GM18870 (cell line): ENCODE measurements around the gene PPFIBP1.
"Not testable (repeated sequence)": the region's sequence is repeated elsewhere in the genome, so short reads cannot be mapped to it uniquely, and the experiment has no call there.

Source experiments
- ATAC-seq: cut with Tn5 transposase; IDR thresholded peaks from one replicate; pipeline ENCODE4 v1.9.1; 2021; ENCODE audit warnings: moderate library complexity; ENCODE audit not compliant: unreplicated experiment

PPFIBP1 gene

DNA sequence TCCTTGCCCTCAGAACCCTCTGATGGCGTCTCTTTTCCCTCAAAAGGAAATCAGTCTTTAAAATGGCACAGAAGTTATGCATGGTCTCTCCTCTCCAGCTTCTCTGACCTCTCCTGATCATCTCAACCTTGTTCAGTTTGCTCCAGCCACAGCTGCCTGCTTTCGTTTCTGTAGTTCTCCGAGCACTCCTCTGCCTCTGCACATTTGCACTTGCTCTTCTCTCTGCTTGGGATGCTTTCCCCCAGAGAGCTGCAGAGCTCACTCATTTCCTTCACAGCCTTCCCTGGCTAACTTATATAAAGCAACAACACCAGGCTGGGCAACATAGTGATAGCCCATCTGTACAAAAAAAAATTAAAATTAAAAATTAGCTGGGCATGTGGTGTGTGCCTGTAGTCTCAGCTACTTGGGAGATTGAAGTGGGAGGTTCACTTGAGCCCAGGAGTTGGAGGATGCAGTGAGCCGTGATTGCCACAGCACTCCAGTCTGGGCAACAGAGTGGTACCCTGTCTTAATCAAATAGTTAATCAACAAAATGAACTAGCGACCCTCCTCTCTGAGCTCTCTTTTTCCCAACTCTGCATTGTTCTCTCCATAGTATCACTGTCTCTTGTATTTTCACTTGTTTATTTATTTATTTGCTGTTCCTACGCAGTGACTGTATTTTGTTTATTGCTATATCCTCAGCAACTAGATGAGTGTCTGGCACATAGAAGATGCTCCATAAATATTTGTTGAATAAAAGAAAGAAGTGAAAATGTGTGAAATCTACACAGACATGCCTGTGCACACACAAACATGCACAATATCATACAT is 37.7 kb downstream of the PPFIBP1 start:
- no peak for ATAC-seq

DNA sequence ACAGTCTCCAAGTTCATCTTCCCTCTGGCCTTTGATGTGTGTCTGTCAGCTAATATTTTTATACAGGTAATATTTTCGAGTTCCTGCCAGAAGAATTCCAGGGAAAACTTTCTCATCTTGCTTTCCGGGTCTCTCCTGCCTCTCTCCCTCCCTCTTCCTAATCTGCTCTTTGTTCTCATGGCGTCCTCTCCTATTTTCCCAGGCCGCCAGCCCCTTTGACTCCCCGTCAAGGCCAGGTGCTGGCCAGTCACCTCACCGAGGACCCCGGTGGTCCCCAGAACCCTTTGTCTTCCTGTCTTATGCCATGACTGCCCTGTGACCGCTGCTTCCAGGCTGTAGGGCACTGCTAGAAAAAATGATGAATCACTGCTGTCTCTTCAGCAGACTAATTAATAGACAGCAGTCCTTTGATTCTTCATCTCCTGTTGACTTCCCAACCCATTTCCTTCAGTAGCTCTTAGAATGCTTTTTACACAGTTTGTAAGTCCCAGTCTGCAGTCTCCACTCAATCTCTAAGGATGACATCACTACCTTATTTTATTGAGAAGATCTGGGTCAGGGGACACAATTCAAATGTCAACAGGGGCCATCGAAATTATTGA is 40.7 kb downstream of the PPFIBP1 start:
- ATAC-seq = no peak

DNA sequence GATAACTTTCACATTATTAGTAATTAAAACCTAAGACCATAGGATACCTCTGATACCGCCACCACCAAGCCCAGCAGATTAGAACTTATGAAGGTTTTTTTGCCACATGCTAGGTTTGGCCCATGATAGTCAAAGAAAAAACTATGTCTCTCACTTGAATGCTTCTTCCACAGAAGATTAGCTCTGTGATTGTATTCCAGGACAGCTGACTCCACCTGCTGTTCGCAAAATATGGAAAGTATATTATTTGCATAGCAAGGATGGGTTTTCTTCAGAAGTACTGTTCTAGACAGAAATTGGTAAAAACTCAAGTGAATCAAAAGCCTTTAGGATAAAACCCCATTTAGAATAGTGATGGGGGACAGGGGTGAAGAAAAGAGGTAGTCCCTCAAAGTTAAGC is 42.2 kb downstream of the PPFIBP1 start:
- ATAC-seq = no peak

DNA sequence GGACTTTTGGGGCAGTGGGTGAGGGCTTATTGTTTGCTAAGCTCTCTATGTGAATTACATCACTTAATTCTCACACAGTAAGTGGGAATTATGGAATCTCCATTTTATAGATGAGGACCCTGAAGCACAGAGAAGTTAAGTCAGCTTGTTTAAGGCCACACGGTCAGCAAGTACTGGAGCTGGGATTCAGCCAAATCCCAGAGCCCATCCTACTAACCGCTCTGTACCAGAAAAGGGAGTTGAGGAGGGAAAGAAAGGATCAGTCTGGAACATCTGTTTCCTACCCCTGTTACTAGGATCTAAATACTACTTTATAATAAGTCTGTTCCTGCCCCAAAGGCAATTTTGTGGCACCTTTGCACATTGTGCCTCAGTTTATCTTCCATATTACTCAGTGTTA is 42.6 kb downstream of the PPFIBP1 start:
- no peak for ATAC-seq

DNA sequence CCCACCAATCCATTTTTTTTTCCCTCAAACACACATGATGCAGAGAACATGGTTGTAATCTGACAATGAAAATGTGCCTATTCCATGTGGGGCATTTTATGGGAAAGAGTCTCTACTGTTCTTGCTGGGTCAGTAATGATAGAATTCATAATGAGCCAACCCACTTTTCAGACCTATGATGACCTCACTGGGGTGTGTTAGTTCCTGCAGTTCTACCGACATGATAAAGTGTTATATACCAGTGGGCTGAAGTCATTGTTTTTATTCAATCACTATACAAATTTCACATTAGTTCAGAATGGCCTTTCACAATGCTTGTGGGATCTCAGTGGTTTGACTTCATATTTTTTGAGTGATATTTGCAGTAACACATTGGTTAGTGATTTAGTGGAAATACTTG is 47.5 kb downstream of the PPFIBP1 start:
- ATAC-seq = no peak

DNA sequence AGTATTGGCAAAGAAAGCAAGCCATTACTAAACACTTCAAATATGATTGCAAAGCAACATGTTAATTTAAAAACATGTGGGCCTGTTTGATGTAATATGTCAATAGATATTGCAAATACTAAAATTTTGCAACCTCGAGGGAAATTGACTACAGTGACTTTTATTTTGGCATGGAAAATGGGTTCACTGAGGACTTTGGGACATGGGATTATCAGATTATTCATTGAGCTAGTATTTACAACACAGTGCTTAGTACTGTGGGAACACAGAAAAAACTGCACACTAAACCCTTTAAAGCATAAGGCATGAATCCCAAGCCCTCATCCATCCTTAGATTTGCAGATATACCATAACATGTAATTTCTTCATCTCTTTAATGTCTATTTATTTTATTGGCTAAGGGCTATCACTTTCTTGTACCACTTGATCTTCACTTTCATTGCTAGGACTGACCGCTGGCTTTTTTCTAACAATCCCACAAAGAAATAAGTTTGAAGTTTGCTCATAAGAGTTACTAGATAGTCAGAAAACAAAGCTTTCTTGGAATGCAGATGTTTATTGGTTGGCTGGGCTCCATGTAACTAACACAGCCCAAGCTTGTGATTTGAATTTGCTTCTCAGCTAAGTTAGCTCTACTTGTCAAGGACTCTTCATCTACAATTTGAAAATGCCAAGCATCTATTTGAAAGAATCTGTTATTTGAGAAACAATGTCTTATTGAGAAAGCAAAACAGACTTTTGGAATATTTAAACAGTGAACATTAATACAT is 48.7 kb downstream of the PPFIBP1 start:
- no peak for ATAC-seq

DNA sequence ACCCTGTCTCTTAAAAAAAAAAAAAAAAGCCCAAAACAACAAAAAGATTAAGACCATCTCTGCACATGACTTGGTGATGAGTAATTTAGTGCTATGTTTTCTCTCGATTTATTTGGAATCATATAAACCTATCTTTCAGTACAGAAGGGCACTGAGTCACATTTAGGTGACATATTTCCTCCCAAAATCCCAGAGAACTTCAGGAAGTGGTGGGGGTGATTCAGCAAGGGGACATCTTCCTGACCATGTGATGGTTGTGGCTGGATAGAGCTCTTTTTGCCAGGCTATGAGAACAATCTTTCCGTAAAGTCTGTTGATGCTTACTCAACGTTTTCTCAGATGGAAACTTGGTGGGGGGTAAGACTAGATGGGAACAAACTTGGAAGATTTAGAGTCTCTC is 50.0 kb downstream of the PPFIBP1 start:
- no peak for ATAC-seq

DNA sequence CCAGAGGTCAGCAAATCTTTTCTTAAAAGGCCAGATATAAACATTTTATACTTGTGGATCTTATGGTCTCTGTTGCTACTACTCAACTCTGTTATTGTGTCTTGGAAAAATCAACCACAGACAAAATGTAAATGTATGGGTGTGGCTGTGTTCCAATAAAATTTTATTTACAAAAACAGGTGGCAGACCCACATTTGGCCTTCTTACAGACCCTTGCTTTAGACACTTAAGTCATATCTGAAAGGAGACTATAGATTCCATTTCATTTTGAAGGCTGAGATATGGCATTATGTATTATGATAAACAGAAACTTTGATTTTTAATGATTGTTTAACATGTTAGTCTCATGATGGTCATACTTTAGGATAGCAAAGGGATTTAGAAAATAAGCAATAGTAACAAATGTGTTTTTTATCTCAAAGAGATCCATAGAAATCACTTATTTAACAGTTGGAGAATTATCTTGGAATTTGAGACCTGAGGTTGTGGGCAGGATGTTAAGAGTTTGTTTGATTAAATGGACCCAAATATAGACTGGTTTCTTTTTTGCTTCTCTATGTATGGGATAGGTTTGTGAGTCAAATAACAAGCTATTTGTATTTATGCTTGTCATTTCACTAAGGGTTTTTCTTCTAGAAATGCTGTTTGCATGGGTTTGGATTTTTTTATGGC is 51.2 kb downstream of the PPFIBP1 start:
- no peak for ATAC-seq

DNA sequence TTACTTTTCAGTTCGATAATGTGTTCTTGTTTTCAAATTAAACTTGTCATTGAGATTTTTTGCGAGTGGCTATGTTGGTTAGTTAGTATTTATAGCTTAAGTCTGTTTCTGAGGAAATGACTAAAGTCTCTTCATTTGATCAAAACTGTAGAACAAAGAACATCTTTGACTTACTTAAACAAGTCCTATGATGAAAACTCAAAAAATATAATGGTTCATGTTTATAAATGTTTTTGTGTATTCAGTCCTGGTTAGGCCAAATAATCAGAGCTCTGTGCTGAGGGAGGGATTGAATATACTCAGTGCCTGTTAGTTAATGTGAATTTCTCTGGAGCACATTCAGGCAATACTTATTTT is 51.7 kb downstream of the PPFIBP1 start:
- no peak for ATAC-seq

DNA sequence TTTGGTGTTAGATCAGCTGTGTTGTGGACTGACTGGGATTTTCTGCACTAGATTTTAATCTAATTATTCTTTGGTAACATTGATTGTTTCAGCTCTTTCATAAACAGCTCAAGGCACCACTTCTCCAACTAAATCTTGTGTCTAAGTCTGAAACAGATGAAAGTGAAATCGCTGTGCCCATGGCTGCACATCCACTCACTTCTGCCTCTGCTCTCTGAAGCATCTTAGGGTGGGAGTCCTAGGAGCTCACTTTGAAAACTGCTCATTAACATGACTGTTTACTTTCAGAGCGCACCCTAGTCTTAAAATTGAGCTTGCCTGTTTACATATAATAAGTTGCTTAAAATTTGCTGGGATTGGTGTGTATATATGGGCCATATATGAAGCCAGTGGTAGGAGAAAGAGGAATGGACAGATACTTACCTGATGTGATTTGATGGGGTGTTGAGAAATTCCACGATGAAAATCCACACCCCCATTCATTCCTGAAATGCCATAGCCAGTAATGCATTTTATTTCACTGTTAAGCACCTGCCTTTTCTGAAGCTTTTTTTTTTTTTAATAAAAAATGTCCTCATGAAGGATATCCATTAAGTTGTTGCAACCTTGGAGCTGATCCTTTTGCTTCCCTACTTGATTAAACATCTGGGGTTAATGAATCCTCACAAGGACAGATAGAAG is 52.8 kb downstream of the PPFIBP1 start:
- ATAC-seq = peak; percentile 43

DNA sequence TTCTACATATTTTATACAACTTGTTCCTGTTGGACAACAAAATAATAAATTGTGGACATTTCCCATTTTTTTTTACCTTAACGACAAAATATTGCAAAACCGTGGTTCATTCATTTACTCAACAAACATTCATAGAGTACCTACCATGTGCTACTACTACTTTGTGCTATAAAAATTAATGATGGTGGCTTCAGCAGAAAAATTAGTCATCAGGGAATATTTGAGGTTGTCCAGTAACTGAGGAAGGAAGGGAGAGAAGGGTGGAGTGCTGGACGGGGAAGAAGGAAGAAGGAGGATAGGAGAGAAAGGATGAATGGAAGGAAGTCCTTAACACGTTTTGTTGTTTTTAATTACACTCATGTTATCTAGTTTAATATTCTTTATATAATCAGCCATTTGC is 53.7 kb downstream of the PPFIBP1 start:
- no peak for ATAC-seq

DNA sequence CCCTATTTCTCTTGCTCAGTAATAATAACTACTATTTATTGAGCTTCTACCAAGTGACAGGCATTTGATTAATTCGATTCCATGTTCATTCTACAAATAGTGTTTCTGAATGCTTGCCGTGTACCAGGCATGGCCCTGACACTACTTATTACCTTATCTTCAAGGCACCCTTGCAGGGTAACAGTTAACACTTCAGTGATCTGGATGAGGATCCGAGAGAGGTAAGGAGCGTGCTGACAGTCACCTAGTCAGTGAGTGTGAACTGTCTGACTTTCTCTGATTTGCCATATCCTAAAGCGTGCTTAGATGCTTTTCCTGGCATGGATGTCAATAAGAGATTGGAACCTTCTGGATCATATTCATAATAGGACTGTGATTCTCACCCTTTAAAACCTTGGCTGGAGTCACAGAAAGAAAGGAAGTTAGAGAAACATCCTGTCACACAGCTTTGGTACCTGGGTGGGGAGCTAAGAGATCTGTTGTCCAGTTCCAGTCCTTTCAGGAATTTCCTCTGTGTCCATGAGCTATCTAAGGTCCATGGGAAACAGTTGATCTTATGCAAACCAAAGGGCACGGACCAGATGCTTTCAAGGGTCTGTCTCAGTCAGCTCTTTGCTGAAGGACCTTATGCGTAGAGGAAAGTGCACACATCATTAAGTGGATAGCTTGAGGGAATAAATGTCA is 54.8 kb downstream of the PPFIBP1 start:
- ATAC-seq = no peak

DNA sequence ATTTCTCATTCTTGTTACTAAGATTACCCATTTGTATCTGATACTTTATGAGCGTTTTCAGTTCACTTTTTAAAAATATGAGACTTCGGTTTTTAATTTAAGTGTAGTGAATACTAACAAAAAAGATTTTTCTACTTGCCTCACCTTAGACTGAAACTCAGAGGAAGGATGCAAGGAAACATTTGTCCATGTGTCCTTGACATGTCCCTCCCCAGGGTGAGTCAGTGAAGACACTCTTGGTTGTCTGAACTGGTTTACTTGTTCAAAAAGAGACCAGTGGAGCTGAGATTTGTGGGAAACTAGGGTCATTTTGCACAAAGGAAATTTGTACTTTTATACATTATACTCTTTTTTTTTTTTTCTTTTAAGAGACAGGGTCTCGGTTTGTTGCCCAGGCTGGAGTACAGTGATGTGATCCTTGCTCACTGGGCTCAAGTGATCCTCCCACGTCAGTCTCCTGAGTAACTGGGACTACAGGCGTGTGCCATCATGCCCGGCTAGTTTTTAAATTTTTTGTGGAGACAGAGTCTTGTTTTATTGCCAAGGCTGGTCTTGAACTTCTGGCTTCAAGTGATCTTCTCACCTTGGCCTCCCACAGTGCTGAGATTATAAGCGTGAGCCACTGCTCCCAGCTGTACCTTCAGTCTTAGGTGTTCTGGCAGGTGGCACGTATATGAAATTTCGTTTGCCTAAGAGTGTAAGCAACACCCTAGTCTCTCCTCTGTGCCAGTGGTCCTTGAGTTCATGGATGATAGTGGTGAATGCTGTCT is 56.7 kb downstream of the PPFIBP1 start:
- ATAC-seq = no peak

DNA sequence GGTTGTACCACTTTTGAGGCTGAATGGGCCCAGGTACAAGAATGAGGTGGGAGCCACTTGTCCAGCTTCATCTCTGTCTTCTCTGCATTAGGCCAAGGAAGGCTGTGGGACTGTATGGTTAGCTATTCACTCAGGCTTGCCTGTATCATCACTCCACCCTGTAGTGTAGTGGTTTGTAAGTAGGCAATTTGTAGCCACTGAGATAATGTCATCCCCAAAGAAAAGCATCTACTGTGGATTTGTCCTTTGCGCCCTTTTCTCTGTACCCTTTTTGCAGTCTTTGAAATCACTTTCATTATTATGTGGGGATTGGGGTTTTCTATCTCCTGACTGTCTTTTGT is 57.3 kb downstream of the PPFIBP1 start:
- not testable (repeated sequence) for ATAC-seq

DNA sequence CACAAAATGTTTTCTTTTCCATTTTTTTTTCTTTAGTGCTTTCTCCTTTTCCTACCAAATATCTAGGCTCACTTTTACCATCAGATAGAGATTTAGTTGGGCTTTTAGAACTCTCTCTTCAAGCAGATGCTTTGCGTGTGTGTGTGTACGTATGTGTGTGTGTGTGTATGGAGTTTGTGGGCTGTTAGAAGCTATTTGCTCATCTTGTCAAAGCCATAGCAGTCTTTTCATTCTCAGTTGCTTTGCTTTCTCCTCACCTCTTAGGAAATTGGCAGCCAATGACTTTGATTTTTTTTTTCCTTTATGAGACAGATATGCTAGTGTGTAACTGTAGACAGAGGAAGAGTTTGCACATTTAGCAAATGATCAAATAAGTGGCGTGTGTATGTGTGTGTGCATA is 57.8 kb downstream of the PPFIBP1 start:
- ATAC-seq = not testable (repeated sequence)

DNA sequence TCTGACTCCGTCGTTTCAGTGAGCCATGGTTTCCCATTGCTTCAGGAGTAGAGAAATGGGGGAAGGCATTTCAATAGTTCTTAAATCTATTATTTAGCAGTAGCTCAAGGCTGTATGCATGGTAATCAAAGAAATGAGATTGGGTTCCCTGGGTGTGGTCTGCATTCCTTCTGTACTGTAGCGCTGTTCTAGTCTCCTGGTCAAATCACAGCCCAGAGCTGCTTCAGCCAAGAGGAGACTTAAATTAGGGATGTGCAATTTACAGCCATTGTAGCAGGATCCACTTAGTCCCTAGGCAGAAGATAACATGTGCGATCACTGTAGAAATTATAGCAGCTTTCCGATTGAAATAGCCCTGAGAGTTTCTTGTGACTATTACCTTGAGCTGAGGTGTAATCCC is 58.4 kb downstream of the PPFIBP1 start:
- ATAC-seq = not testable (repeated sequence)

DNA sequence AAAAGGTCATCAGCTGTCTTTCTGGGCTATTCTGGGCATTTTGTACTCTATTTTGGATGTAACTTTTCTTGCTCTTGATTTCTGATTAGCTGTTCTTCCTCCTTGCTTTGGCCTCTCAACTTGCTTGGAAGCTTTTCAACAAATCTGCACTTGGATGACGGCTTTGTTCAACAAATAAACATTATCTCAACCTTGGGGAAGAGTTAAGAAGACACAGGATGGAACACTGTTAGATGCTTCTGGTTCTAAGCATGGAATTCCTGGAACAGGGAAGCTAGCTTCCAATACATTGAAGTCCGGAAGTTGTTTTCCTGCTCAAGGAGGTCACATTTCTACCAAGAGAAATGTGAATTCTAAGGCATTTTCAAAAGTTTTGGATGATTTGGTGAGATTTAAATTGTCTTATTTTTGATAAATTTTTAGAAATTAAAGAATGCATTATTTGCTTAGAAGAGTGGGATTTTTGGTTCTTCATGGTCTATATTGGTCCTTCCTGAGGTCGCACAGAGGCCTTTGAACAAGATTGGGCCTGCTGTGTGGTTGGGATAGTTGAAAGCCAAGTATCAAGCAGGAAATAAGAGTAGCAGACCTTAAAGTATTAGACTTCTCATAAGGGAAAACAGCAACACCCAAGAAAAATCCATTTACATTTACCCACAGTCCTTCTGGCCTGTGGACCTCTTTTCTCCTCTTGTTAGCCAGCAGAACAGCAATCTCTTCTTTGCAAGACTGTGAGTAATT is 59.2 kb downstream of the PPFIBP1 start:
- no peak for ATAC-seq

DNA sequence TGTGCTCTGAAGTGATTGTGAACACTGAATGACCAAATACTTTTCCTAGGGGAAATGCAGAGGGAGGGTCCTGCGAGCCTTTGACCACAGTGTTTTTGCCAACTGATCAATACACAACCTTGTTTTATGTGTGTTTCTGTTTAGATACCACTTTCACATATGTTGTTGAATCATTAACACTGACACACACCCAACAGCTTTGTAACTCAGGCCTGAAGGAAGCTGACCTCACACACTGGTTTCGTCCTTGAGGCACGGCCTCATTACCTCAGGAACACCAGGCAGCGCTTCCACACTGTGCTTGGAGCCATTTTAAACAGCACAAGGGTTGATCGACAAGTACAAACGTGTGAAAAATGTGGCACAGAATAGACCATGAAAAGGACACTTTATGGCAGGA is 60.0 kb downstream of the PPFIBP1 start:
- ATAC-seq = no peak

DNA sequence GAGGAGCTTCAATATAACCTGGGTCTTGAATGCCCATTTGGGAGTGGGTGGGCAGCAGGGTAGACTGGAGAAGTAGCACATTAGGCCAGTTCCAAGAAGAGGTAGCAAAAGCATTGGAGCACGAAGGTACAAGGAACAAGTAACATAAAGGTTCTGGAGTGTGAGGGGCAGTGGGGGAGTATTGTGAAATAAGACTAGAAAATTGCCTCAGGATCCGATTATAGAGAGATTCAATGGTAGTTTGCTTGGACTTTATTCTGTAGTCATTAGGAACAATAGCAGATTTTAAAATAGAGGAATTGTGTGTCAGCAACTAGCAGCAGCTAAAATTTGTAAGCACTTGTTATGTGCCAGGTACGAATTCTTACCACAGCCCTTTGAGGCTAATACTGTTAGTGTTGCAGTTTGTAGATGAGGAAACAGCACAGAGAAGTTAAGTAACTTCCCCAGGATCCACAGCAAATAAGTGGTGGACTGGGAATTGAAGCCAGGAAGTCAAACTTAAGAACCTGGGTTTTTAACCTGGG is 61.8 kb downstream of the PPFIBP1 start:
- ATAC-seq = no peak
